OCI-LY7 (cell line): ENCODE measurements around the gene LAMC1.

ENCODE experiments used
- EZH2phosphoT487 ChIP-seq: fragments of 200-600 bp; sonication (generic); IDR thresholded peaks from 2 replicates; pipeline ENCODE4 v1.6.1; 2018; ENCODE audit warnings: low read depth, borderline replicate concordance, mild to moderate bottlenecking, mixed run types, antibody characterized with exemption, low read length, moderate library complexity, mixed read lengths
- TF ChIP-seq, protein P1 (sequence below): fragments of 200-600 bp; sonication (generic); conservative IDR thresholded peaks from 2 replicates; pipeline ENCODE4 v1.5.1; 2014; ENCODE audit warnings: mild to moderate bottlenecking, antibody characterized with exemption, low read length, moderate library complexity, mixed read lengths

DNA sequence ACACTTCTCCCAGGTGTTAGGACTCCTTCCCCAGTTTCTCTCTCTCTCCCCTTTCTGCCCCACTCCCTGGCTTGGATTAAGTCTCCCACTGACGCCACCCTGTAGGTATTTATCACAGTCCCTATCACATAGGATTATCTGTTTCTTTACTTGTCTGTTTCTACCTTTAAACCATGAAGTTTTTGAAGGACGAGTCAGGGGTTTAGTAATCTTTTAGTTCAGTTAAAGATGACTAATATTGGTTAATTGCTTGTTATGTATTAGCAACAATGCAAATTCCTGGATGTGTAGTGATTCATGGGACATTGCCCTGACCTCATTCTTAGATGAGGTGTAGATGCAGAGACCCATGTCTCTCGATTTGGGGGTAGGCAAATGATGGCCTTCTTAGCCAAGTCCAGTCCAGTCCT lies 6.4 kb downstream of the LAMC1 start:
- TF ChIP-seq, protein P1, sequence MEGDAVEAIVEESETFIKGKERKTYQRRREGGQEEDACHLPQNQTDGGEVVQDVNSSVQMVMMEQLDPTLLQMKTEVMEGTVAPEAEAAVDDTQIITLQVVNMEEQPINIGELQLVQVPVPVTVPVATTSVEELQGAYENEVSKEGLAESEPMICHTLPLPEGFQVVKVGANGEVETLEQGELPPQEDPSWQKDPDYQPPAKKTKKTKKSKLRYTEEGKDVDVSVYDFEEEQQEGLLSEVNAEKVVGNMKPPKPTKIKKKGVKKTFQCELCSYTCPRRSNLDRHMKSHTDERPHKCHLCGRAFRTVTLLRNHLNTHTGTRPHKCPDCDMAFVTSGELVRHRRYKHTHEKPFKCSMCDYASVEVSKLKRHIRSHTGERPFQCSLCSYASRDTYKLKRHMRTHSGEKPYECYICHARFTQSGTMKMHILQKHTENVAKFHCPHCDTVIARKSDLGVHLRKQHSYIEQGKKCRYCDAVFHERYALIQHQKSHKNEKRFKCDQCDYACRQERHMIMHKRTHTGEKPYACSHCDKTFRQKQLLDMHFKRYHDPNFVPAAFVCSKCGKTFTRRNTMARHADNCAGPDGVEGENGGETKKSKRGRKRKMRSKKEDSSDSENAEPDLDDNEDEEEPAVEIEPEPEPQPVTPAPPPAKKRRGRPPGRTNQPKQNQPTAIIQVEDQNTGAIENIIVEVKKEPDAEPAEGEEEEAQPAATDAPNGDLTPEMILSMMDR = no peak
- no peak for TF ChIP-seq EZH2phosphoT487
